RPMI7951 (cell line): ENCODE data around the gene PTPRM. TPM values are rescaled to one million over a fixed set of nuclear protein-coding genes. Genes with fewer than 3 reads are reported as not detected.
"Not testable (repeated sequence)": the region's sequence is repeated elsewhere in the genome, so short reads cannot be mapped to it uniquely, and the experiment has no call there.

Experiments
- DNase-seq: peaks from one replicate; pipeline ENCODE4 v3.0.0-alpha.2; 2012; ENCODE audit warnings: low read depth
- total RNA-seq: library from RNA; depleted of rRNA; stranded (reverse); fragments of >200 nt; shearing (Covaris generic); gene quantifications from 2 replicates; pipeline ENCODE4 v1.2.3, GENCODE V29; 2014

The PTPRM gene
- total RNA-seq, 1 experiment from 2014 or later = 51.8 TPM

DNA sequence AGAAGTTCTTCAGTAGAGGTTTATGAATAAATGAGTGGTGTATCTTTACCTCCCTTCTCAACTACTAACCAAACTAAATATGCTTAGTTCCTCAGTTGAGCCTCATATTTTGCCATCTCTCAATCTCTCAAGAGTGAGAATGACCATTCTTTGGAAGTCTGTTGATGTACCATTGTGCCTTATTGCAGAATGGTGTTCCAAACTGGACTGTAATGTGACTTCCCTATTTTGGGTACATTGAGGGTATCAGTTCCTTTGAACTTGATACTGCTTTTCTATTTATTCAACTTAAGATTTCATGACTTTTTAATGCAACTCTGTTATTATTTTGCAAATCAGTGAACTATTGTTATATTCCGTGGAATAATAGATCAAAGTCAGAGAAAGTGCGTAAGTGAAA, 159.4 kb downstream of the PTPRM start:
- no peak for DNase-seq

DNA sequence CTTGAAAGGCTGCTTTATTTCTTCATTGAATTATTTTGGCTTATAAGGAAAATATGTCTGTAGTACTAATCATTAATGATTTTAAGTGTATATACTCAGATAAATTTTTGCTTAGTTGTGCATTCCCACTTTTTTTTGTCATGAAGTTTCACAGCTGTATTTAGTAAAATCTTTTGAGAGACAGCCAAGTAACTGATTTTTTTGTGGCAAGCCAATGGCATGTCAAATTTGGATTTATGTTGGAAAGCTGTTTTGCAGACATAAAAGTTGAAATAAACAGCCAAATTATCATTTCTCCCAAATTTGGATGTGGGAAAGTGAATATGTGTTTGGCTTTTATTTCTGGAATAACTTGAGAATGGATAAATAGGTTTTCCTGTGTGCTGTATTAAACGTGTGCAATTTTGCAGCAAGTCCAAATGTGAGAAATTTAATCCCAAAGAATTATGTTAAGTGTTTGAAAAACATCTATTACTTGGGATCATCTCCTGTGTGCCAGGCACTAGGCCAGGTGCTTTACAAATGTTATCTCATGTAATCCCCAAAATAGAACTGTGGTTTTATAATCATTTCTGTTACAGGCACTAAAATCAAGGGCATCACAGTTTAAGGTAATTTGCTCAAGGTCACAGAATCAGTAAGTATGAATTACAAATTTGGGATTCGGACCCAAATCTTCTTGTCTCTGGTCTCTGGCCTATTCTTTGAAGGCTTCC, 160.4 kb downstream of the PTPRM start:
- no peak for DNase-seq

DNA sequence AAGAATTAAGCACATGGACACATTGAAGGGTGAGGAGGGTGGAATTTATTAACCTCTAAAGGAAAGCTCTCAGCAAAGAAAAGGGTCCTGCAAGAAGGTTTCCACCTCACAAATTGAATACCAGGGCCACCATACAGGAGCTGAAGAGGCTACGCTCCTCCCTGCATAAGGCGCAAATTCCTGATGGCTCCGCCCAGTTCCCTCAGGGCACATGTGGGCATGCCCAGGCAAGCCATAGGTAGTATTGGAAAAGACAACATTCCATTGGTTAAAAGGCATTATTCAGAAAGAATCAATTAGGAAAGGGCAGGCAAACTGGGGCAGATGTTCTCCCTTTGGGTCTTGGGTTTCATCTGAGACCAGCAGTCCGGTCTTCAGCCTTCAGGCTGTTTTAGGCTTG, 161.2 kb downstream of the PTPRM start:
- DNase-seq = no peak

DNA sequence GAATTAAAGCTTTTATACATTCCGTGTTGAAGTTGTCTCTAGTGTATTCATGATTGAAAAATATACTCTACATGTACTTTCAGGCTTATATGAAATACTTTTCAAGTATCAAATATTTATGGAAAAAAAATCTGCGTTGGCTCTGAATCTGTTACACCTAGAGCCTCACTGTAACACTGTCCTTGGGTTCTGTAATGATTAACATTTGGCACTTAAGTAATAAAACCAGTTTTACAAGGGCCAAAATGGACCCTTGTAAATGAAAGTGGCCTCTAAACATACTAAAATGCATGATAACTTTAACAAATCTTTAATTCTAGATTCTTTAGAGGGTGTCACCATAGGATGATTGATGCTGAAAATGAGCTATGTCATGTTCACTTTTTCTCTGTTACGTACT, 162.8 kb downstream of the PTPRM start:
- DNase-seq = no peak

DNA sequence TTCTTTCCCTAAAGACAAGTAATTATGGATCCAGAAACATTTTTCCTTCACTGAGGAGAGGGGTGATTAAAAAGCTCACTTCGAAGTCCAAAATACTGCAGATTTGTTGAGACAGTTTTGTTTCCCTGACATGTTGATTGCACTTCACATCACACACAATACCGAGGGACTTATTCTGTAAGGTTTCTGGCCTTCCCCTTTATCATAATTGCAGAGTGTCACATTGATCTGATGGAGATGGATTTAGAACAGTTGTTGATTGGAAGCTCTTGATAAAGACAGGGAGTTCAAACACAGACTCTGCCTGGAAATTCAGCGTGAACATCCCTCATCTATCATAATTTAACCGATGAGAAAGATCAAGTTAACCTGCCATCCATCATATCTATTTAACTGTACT, 163.6 kb downstream of the PTPRM start:
- no peak for DNase-seq

DNA sequence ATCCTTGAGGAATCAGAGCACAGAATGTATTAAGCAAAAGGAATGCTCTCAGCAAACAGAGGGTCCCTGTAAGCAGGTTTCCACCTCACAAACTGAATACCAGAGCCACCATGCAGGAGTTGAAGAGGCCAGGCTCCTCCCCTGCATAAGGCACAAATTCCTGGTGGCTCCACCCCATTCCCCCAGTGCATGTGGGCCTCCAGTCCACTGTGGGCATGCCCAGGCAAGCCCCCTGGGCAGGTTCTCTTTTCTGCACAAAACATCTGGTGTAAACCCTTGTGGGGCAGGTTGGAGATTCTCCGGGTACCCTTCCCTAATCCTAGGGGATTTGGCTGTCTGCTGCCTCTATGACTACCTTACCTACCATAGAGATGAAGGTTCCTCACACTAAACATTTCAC, 166.5 kb downstream of the PTPRM start:
- DNase-seq = no peak

DNA sequence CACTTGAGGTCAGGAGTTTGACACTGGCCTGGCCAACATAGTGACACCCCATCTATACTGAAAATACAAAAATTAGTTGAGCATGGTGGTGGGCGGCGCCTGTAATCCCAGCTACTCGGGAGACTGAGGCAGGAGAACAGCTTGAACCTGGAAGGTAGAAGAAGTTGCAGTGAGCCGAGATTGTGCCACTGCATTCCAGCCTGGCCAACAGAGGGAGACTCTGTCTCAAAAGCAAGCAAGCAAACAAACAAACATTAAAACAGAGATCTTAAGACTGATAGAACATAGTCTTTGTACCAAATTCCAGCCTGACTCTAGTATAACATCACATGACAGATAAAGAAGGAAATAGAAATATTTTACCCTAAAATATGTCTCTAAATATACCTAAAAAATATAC, 168.1 kb downstream of the PTPRM start:
- no peak for DNase-seq

DNA sequence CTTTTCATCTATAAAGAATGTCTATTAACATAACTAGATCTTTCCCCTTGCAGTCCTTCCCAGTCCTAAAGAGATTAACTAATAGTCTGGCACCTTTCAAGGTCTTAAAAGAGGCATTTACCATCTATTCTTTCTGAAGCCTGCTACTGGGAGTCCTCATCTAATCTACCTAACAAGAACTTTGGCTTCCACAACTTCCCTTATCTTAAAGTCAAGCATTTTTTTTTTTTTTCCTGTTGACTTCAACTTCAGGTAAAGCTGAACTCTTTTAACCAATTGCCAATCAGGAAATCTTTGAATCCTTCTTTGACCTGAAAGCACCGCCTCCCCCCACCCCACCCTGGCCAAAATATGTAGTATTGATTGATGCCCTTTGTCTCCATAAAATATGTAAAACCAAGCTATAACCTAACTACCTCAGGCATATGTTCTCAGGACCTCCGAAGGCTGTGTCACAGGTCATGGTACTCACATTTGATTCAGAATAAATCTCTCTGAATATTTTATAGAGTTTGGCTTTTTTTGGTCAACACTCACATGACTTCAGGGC, 168.6 kb downstream of the PTPRM start:
- DNase-seq = no peak

DNA sequence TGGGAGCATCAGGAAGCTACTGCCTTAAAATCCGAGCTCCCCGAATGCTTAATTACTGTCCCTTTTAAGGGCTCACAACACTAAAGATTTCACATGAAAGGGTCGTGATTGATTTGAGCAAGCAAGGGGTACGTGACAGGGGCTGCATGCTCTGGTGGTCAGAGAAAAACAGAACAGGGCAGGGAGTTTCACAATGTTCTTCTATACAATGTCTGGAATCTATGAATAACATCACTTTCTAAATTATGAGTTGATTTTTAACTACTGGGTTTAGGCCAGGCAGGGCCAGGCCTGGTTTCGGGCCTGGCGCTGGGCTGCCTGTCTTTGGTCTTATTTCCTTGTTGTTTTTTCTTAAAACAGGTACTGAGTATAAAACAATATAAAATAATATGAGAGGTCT, 169.4 kb downstream of the PTPRM start:
- not testable (repeated sequence) for DNase-seq

DNA sequence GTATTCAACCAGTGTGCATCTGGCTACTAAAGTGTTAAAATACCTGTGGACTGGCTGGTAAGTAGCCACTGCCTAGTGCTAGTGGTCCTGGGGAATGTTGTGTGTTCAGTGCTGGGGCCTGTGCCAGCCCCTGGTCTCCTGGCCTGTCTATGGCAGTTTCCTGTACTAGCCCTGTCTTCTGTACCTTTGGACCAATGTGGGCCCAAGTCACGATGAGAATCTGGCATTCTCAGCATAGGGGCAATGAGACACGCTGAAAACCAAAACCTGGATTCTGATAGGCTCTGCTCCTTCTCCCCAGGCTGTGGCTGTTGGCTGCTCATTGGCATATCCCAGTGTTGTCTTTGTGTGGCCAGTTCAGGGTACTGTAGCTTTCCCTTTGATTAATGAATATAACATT, 170.4 kb downstream of the PTPRM start:
- no peak for DNase-seq

DNA sequence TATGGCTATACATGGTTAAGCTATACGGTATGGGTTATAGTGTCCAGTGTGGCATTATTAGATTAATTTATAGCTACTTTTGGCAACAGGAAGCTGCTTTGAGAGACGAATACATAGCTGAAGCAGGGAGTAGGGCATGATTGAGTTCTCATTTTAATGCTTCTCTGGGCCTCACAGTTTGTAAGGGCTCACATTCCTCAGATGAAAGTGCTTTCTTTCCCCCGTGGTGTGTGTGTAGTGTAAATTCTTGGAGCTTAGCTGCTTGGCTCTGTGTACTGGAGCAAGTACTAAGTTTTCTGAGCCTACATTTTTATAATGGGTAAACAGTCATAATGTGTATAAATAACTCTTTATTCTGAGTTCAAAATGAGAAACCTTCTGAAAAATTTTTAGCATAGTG, 173.7 kb downstream of the PTPRM start:
- no peak for DNase-seq

DNA sequence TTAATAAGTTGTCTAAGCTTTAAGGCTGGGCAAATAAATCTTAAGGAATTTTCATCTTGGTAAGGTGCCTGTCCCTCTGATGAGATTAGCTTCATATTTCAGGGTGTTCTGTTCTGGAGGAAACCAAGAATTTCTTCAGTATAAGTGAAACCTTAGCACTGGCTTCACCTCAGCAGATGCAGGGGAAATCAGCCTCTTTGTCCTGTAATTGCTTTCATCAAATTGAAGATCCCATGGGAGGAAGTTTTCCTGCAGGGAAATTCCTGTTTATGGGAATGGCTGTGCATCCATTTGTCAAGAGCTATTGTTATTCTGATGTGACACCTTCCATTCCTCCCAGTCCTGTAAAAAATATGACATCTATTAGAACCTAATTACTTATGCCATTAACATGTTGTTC, 174.5 kb downstream of the PTPRM start:
- DNase-seq = no peak

DNA sequence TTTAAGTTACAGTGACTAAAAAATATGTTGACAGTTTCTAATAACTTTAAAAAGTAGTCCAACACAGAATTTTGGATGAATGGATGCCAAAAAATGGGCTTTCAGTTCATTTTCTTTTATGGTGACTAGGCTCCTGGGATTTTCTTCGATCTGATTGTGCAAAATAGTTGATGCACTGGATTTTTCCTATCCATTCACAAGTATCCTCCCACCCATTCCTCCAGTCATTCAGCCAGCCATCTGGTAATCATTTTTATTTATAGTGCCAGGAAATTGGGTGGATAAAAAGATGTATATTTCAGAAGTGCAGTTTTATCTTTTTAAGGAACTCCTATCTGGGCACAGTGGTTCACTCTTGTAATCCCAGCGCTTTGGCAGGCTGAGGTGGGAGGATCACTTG, 175.1 kb downstream of the PTPRM start:
- DNase-seq = no peak

DNA sequence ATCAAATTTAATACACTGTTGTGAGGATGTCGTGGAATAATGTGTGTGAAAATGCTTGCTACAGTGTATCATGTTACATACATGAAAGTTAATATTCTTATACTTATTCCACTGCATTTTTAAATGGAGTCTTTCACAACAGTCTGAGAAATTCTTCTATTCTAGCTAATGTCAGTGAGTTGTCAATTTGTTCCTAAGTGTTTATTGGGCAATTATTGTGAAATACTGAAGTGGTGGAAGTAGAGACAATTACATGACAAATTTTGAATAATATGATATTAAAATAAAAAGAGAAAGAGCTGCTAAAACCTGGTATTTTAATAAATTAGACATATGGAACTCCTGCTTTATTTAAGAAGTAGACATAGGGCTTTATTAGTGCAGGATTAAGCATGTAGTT, 176.1 kb downstream of the PTPRM start:
- no peak for DNase-seq

DNA sequence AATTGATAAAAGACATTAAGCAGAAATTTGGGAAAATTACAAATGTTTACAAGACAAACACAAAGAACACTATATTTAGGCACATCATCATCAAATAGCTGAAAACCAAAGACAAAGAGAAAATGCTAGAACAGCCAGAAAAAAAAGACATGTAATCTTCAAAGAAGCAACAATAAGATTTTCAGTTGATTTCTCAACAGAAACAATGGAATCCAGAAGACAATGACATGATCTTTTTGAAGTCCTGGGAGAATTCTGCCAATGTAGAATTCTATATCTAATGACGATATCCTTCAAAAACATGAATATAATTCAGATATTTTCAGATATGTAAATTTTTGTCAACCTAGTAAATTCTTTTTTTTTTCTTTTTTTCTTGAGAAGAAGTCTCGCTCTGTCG, 179.0 kb downstream of the PTPRM start:
- no peak for DNase-seq

DNA sequence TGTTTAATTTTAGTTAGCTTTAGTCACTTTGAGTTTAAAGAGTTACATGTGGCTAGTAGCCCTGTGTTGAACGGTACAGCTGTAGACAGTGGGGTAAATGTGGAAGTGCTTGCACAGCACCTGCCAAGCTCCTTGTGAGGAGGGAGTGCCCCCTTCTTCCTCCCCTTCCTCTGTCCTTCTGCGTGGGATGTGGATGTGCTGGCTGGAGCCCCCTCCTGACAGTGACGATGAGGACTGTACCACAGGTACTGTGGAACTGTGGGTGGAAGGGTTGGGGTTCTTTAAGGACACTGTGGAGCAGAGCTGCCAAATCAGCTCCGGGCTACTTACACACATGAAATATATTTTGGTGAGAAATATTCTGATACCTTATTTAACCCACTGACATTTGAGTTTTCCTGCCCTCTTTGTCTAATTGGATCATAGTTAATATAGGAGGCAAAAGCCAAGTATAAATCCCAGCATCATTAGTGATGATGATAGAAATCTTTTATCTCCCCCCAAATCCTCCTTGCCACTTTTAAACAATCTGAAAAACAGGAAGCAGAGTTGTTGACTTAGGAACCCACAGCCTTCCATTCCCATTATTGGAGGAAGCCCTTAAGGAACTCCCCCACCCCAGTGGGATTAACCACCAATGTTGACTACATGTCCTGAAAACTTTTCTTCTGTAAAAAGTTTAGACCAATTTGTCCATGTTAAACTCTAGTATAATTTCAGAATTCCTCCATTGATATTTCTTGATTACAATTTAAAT, 181.3 kb downstream of the PTPRM start:
- no peak for DNase-seq

DNA sequence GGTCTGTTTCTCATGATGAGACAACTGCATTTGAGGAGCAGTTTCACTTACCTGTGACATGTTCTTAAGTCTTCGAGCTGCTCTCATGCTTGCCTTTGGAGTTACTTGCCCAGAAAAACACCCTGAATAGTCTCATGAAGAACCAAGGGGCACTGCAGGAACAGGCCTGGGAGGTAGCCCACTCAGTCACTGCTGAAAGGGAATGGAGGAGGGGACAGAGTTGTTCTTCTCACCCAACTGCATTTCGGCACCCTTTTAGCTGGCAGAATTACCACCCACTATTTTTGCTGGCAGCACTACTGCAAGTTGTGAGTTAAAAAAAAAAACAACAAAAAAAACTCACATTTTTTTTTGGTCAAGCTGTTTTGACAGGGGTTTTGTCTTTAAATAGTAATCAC, 181.9 kb downstream of the PTPRM start:
- DNase-seq = no peak

DNA sequence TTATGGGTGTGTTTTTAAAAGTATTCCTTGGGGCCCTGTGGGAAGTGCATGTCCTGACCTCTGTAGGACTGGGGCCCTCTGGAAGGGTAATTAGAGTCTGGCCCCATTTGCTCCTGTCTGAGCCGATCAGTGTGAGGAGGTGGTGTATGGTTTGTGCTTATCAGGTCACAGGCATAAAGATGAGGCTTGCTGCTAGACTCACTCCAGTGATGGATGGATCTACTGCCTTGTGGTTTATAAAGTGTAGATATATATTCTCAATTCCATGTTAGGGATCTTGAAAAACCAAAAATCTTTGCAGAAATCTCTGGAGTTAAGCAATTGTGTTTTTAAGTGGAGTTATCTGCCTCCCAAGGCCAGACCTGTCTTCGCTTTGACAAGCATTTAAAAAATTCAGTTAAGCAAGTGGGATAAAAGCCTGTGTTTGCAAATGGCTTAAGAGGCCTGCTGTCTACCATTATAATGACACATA, 182.4 kb downstream of the PTPRM start:
- DNase-seq = no peak

DNA sequence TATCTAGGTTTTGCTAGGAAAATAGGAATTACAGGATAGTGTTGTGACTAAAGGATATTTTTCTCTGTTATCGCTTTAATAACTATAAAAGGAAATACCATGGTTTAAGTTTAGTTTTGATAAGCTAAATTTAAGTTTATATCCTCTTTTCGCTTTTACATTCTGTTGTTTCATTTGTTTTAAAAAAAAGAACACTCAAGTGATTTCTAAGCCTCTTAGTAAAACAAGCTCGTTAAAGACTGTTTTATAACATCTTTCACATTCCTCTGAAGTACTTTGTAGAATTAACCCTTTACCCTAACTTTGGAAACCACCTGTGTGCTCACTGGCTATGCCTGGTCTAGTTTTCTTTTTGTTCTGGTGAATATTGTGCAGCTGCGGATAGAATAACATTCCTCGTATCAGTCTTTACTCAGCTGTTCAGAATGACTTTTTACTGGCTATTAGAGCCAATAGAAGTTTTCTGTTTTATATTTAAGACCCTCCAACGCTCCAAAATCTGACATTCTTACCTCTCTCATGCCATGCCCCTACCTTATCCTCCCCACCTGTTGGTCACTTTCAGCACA, 183.1 kb downstream of the PTPRM start:
- DNase-seq = no peak

DNA sequence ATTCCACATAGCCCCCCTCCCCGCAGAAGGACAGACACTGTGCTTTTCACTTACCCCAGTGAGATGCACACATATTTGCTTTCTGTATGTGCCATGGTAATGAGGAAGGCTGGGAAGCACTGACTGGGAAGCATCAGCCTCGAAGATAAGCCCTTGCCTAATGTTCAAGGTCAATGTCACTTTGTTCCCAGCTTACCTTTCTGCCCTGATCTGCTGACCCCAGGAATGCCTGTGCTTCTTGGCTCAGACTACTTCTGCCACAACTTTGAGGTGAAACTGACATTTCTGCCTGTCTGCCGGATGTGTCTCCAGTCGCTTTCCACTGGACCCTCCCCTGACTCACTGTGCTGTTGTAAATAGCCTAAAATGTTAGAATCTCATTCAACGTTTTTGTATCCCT, 183.8 kb downstream of the PTPRM start:
- DNase-seq = no peak

DNA sequence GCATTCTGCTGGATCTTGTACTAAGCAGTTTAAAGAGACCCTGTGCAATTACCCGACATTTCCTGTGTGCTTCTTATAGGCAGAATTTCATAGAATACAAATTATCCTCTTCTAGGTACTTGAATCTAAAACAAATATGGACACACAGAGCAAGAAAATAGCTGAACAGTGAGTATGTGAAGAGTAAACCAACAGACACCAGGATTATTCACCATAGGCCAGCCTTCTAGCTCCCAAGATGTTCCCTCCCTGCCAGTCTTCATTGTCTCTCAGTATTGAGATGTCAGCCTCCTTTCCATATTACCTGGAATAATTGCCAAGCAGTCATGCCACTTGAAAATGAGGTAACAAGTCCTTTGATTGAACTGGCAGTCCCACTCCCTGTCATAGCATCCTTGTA, 187.1 kb downstream of the PTPRM start:
- no peak for DNase-seq

DNA sequence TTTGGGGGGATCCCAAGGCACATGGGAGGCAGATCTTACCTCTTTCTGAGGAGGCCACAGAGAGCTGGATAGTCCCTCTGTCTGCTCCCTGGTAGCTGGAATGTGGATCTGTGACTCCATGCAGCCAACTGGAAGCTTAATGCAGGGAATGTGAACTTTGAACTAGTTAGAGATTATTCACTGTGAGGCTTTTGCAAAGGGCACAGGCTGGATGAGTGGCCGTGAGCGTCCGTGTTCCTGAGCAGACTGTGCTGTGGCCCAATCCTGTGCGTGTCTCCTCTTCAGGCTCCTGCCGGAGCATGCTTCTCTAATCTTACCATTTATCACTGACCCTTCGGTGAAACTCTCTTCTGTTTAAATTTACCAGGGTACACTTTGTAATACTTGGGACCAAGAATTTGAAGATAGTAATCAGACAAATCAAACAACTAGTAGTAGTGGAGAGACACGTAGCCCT, 187.6 kb downstream of the PTPRM start:
- no peak for DNase-seq
